ENCODE results near the gene CCDC71L. TPM values are rescaled to one million over a fixed set of nuclear protein-coding genes. Genes with fewer than 3 reads are reported as not detected.
"Not testable (repeated sequence)": the region's sequence is repeated elsewhere in the genome, so short reads cannot be mapped to it uniquely, and the experiment has no call there.

CCDC71L gene
- total RNA-seq, result 10 to 100 TPM; 18.2 to 20.9 TPM

GRCh38 chr7:106660862-106661720, at the start of gene CCDC71L:
Gene CCDC71L, minus strand, starts transcription at chr7:106661158. Its CDS starts 262 bp downstream, at chr7:106660896.
- ChIA-PET CTCF (interaction anchor here (0.7 to 8.2 kb wide), 26 partner anchors 9 to 590 kb away, joined by 3 to 138 read pairs (median 5); no protein-coding TSS in a partner anchor), POLR2A (interaction anchor here (0.6 to 2.4 kb wide), 8 partner anchors 11 to 491 kb away, joined by 3 to 13 read pairs (median 4); partner anchors contain the start of gene NAMPT)
- Mint-ChIP-seq H3K27ac (peak within 1 kb of the TSS; percentile 93), H3K36me3 (ENCODE audit: low read depth) (peaks cover 7% of the 10 kb centered on the region), H3K4me1 (ENCODE audit: low read depth) (peaks cover 31% of the 10 kb centered on the region), H3K4me3 (peak within 1 kb of the TSS; percentile 87), H3K27me3 (no peaks in the 10 kb centered on the region), H3K9me3 (peaks cover 3% of the 10 kb centered on the region)
- DNase-seq (peak; percentile 98), ATAC-seq (peak; percentile 89)
- TF ChIP-seq CTCF (IDR thresholded peaks at IDR 0.05), result no peak
- intact Hi-C loops (cut with micrococcal nuclease), result loop anchor here (1.0 to 5.0 kb wide), 2 partner anchors 75 to 506 kb away; partner anchors contain the start of gene HBP1

GRCh38 chr7:106709604-106710003, 48.6 kb upstream of the CCDC71L start:
- H3K4me3 Mint-ChIP-seq; ATAC-seq; POLR2A ChIA-PET; H3K27ac Mint-ChIP-seq; H3K27me3 Mint-ChIP-seq; H3K9me3 Mint-ChIP-seq; H3K36me3 Mint-ChIP-seq (ENCODE audit: low read depth); H3K4me1 Mint-ChIP-seq (ENCODE audit: low read depth); intact Hi-C loops (cut with micrococcal nuclease): not testable (repeated sequence)
- DNase-seq, result peak; percentile 27
- CTCF ChIA-PET, result interaction anchor here (1.0 to 3.0 kb wide), 4 partner anchors 8 to 532 kb away, joined by 3 to 12 read pairs (median 4); no protein-coding TSS in a partner anchor

GRCh38 chr7:106704000-106704840, 43.3 kb upstream of the CCDC71L start:
- no peak for TF ChIP-seq CTCF (IDR thresholded peaks at IDR 0.05)
- CTCF ChIA-PET, result interaction anchor here (1.1 to 2.3 kb wide), 3 partner anchors 8 to 32 kb away, joined by 3 to 15 read pairs (median 4); no protein-coding TSS in a partner anchor
- H3K4me3 Mint-ChIP-seq, result no peak overlapping the region
- DNase-seq (peak; percentile 26), ATAC-seq (peak; percentile 79)
- H3K27me3 Mint-ChIP-seq, result no peaks in the 10 kb centered on the region
- POLR2A ChIA-PET, result interaction anchor here (0.5 to 1.0 kb wide), 5 partner anchors 11 to 1044 kb away, joined by 3 read pairs; no protein-coding TSS in a partner anchor
- H3K9me3 Mint-ChIP-seq, result no peaks in the 10 kb centered on the region
- H3K36me3 Mint-ChIP-seq (ENCODE audit: low read depth), result no peaks in the 10 kb centered on the region
- peaks cover 15% of the 10 kb centered on the region for H3K4me1 Mint-ChIP-seq (ENCODE audit: low read depth)
- H3K27ac Mint-ChIP-seq, result peak overlapping the region; percentile 49
- intact Hi-C loops (cut with micrococcal nuclease), result no loop called here

GRCh38 chr7:106693677-106694353, 32.9 kb upstream of the CCDC71L start:
- CTCF ChIA-PET, result interaction anchor here (4.1 kb wide), 1 partner anchor 42 kb away, joined by 16 read pairs; no protein-coding TSS in a partner anchor
- intact Hi-C loops (cut with micrococcal nuclease), result no loop called here
- Mint-ChIP-seq H3K27ac (no peak overlapping the region), H3K4me1 (ENCODE audit: low read depth) (peaks cover 17% of the 10 kb centered on the region), H3K27me3 (no peaks in the 10 kb centered on the region), H3K9me3 (peaks cover 2% of the 10 kb centered on the region), H3K4me3 (no peak overlapping the region), H3K36me3 (ENCODE audit: low read depth) (no peaks in the 10 kb centered on the region)
- ATAC-seq, result no peak
- no peak for TF ChIP-seq CTCF (IDR thresholded peaks at IDR 0.05)
- no peak for DNase-seq
- POLR2A ChIA-PET, result no interaction called here
